ENCODE results near the gene GGA1.

GGA1 gene

DNA sequence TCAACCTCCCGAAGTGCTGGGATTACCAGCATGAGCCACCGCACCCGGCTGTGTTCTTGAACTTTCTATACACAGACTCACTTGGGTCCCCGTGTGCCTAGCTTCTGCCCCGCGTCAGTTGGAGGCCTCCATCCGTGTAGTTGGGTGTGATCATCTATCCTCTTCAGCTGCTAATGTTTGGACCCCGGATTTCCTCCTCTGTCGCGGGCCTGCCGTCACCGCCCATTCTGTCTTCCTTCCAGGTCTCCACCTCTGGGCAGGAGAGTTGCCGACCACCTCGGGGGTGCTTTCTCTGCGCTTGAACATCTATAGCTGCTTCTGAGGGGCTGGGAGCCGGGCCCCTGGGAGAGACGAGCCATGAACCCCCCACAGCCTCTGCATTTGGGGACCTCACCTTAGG lies 42.8 kb upstream of the GGA1 start:
- H3K9ac ChIP-seq (ENCODE audit: low read length): no peak overlapping the region
- H3K36me3 ChIP-seq (ENCODE audit: control insufficient read depth, insufficient read depth, low read length): peaks cover 17% of the 10 kb centered on the region; the same call in 1 of the 2 replicates
- no peaks in the 10 kb centered on the region for H3K9me3 ChIP-seq (ENCODE audit: control insufficient read depth, insufficient read depth, low read depth, low read length)
- H3K4me3 ChIP-seq (ENCODE audit: low read depth, low read length): no peak overlapping the region
- peaks cover 12% of the 10 kb centered on the region for H3K27me3 ChIP-seq (ENCODE audit: control insufficient read depth, insufficient read depth, low read length)
- peaks cover 64% of the 10 kb centered on the region for H3K4me1 ChIP-seq (ENCODE audit: control insufficient read depth, insufficient read depth, low read length)
- H3K27ac ChIP-seq (ENCODE audit: low read depth, low read length): no peak overlapping the region

GRCh38 chr22:37566329-37566837 lies 42.3 kb upstream of the GGA1 start:
- no peaks in the 10 kb centered on the region for H3K9me3 ChIP-seq (ENCODE audit: control insufficient read depth, insufficient read depth, low read depth, low read length)
- H3K27ac ChIP-seq (ENCODE audit: low read depth, low read length): no peak overlapping the region
- no peak overlapping the region for H3K9ac ChIP-seq (ENCODE audit: low read length)
- H3K4me3 ChIP-seq (ENCODE audit: low read depth, low read length): no peak overlapping the region
- peaks cover 66% of the 10 kb centered on the region for H3K4me1 ChIP-seq (ENCODE audit: control insufficient read depth, insufficient read depth, low read length)
- peaks cover 6% of the 10 kb centered on the region for H3K27me3 ChIP-seq (ENCODE audit: control insufficient read depth, insufficient read depth, low read length)
- H3K36me3 ChIP-seq (ENCODE audit: control insufficient read depth, insufficient read depth, low read length): peaks cover 17% of the 10 kb centered on the region; the same call in 1 of the 2 replicates

DNA sequence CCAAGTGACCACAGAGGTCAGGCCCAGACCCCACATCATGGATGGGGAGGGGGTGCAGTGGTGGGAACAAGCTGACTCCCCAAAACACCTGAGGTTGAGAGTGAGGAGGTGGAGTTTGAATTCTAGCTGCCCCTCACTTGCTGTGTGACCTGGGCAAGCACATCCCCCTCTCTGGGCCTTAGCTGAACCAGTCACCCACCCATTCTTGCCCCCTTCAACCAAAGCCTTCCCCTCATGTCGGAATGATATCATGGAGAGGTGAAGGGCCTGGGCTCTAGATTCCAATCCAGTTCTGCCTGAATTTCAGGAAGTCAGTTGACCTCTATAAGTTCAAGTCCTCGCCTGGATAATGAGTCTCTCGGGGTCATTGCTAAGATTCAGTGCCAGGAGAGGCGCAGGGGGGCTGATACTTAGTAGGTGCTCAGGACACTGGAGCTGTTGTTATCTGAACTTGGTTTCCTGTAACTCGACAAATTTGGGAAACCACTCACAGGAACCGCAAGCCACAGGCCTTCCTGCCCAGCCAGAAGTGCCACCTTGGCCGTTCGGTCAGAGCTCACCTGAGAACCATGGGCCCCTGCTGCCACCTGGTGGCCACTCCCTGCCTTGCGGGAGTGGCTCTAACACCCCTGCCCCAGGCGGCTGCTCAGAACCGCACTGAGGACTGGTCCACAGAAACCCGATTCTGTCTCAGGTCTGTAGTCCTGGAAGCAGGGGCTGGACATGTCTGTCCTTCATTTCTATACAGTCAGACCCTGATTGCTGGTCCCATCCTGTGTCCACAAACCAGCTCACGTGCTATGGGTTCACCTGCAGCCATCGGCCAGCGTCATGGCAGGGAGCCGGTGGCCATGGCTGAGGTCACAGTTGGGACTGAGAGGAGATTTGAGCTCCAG lies 41.5 kb upstream of the GGA1 start:
- Histone ChIP-seq H3K4me1 (ENCODE audit: control insufficient read depth, insufficient read depth, low read length) (peaks cover 59% of the 10 kb centered on the region), H3K9me3 (ENCODE audit: control insufficient read depth, insufficient read depth, low read depth, low read length) (no peaks in the 10 kb centered on the region), H3K36me3 (ENCODE audit: control insufficient read depth, insufficient read depth, low read length) (peaks cover 17% of the 10 kb centered on the region; the same call in 1 of the 2 replicates), H3K4me3 (ENCODE audit: low read depth, low read length) (no peak overlapping the region), H3K9ac (ENCODE audit: low read length) (no peak overlapping the region), H3K27ac (ENCODE audit: low read depth, low read length) (no peak overlapping the region), H3K27me3 (ENCODE audit: control insufficient read depth, insufficient read depth, low read length) (peaks cover under 1% of the 10 kb centered on the region; the same call in 1 of the 2 replicates)

- no peak overlapping the region for H3K9ac ChIP-seq (ENCODE audit: low read length)
- no peaks in the 10 kb centered on the region for H3K27me3 ChIP-seq (ENCODE audit: control insufficient read depth, insufficient read depth, low read length)
- H3K36me3 ChIP-seq (ENCODE audit: control insufficient read depth, insufficient read depth, low read length): peaks cover 17% of the 10 kb centered on the region; the same call in 1 of the 2 replicates
- H3K4me3 ChIP-seq (ENCODE audit: low read depth, low read length): no peak overlapping the region
- H3K27ac ChIP-seq (ENCODE audit: low read depth, low read length): no peak overlapping the region
- H3K4me1 ChIP-seq (ENCODE audit: control insufficient read depth, insufficient read depth, low read length): peaks cover 51% of the 10 kb centered on the region
- H3K9me3 ChIP-seq (ENCODE audit: control insufficient read depth, insufficient read depth, low read depth, low read length): no peaks in the 10 kb centered on the region
Observed at GRCh38 chr22:37568012-37568411, 40.6 kb upstream of the GGA1 start.

GRCh38 chr22:37568448-37569008 lies 40.1 kb upstream of the GGA1 start:
- Histone ChIP-seq H3K4me3 (ENCODE audit: low read depth, low read length) (no peak overlapping the region), H3K9me3 (ENCODE audit: control insufficient read depth, insufficient read depth, low read depth, low read length) (no peaks in the 10 kb centered on the region), H3K27me3 (ENCODE audit: control insufficient read depth, insufficient read depth, low read length) (no peaks in the 10 kb centered on the region), H3K36me3 (ENCODE audit: control insufficient read depth, insufficient read depth, low read length) (peaks cover 17% of the 10 kb centered on the region; the same call in 1 of the 2 replicates), H3K27ac (ENCODE audit: low read depth, low read length) (no peak overlapping the region), H3K9ac (ENCODE audit: low read length) (peak overlapping the region; percentile 66), H3K4me1 (ENCODE audit: control insufficient read depth, insufficient read depth, low read length) (peaks cover 46% of the 10 kb centered on the region)

- H3K4me1 ChIP-seq (ENCODE audit: control insufficient read depth, insufficient read depth, low read length): peaks cover 38% of the 10 kb centered on the region
Observed at GRCh38 chr22:37569009-37569920, 39.4 kb upstream of the GGA1 start.

GRCh38 chr22:37569921-37570660 lies 38.5 kb upstream of the GGA1 start:
- Histone ChIP-seq H3K27ac (ENCODE audit: low read depth, low read length) (peak overlapping the region; percentile 12; the same call in 1 of the 2 replicates), H3K9ac (ENCODE audit: low read length) (peak overlapping the region; percentile 66), H3K4me1 (ENCODE audit: control insufficient read depth, insufficient read depth, low read length) (peaks cover 35% of the 10 kb centered on the region), H3K27me3 (ENCODE audit: control insufficient read depth, insufficient read depth, low read length) (no peaks in the 10 kb centered on the region), H3K9me3 (ENCODE audit: control insufficient read depth, insufficient read depth, low read depth, low read length) (no peaks in the 10 kb centered on the region), H3K36me3 (ENCODE audit: control insufficient read depth, insufficient read depth, low read length) (peaks cover 17% of the 10 kb centered on the region; the same call in 1 of the 2 replicates), H3K4me3 (ENCODE audit: low read depth, low read length) (peak overlapping the region; percentile 38; the same call in 1 of the 2 replicates)

More at GRCh38 chr22:37569009-37569920, 39.4 kb upstream of the GGA1 start:
- Histone ChIP-seq H3K9me3 (ENCODE audit: control insufficient read depth, insufficient read depth, low read depth, low read length) (no peaks in the 10 kb centered on the region), H3K36me3 (ENCODE audit: control insufficient read depth, insufficient read depth, low read length) (peaks cover 17% of the 10 kb centered on the region; the same call in 1 of the 2 replicates), H3K27ac (ENCODE audit: low read depth, low read length) (peak overlapping the region; percentile 12; the same call in 1 of the 2 replicates), H3K27me3 (ENCODE audit: control insufficient read depth, insufficient read depth, low read length) (no peaks in the 10 kb centered on the region), H3K4me3 (ENCODE audit: low read depth, low read length) (peak overlapping the region; percentile 38; the same call in 1 of the 2 replicates), H3K9ac (ENCODE audit: low read length) (peak overlapping the region; percentile 66)

DNA sequence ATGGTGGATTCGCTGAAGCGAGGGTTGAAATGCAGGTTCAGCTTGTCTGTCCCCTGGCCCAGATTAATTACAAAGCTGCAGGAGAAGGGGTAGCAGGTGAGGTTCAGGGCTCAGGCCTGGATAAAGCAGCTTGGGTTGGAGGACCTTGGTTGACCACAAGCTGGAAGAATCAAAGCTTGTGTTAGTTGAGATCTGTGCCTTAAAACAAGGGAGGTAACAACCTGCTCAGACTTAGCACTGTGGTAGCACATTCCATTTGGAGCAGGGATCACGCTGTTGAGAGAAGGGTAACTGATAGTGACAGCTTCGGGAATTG lies 38.0 kb upstream of the GGA1 start:
- Histone ChIP-seq H3K4me1 (ENCODE audit: control insufficient read depth, insufficient read depth, low read length) (peaks cover 35% of the 10 kb centered on the region), H3K9me3 (ENCODE audit: control insufficient read depth, insufficient read depth, low read depth, low read length) (no peaks in the 10 kb centered on the region), H3K4me3 (ENCODE audit: low read depth, low read length) (no peak overlapping the region), H3K9ac (ENCODE audit: low read length) (no peak overlapping the region), H3K27ac (ENCODE audit: low read depth, low read length) (no peak overlapping the region), H3K36me3 (ENCODE audit: control insufficient read depth, insufficient read depth, low read length) (peaks cover 17% of the 10 kb centered on the region; the same call in 1 of the 2 replicates), H3K27me3 (ENCODE audit: control insufficient read depth, insufficient read depth, low read length) (no peaks in the 10 kb centered on the region)

- peaks cover 35% of the 10 kb centered on the region for H3K4me1 ChIP-seq (ENCODE audit: control insufficient read depth, insufficient read depth, low read length)
Observed at GRCh38 chr22:37571258-37571991, 37.2 kb upstream of the GGA1 start.

More at GRCh38 chr22:37571258-37571991, 37.2 kb upstream of the GGA1 start:
- no peak overlapping the region for H3K9ac ChIP-seq (ENCODE audit: low read length)
- H3K9me3 ChIP-seq (ENCODE audit: control insufficient read depth, insufficient read depth, low read depth, low read length): no peaks in the 10 kb centered on the region
- H3K4me3 ChIP-seq (ENCODE audit: low read depth, low read length): no peak overlapping the region
- peaks cover 10% of the 10 kb centered on the region; the same call in 1 of the 2 replicates for H3K36me3 ChIP-seq (ENCODE audit: control insufficient read depth, insufficient read depth, low read length)
- no peak overlapping the region for H3K27ac ChIP-seq (ENCODE audit: low read depth, low read length)
- H3K27me3 ChIP-seq (ENCODE audit: control insufficient read depth, insufficient read depth, low read length): no peaks in the 10 kb centered on the region

Data from HUES6 (cell line).